Body of pancreas (tissue), 4 donors: ENCODE results near the gene CAMK2D. TPM values are rescaled to one million over a fixed set of nuclear protein-coding genes. Genes with fewer than 3 reads are reported as not detected.

Experiments
- ATAC-seq: fragments of 150-250 bp; one replicate; pipeline ENCODE4 v1.9.1; 2016
- DNase-seq, 4 donors: peaks; one replicate each; pipeline ENCODE4 v3.0.0-alpha.2; 2019
- H3K27ac ChIP-seq, 4 donors: fragments of 200-600 bp; sonication (generic); 1 replicate in 3 of 4; 2 replicates in 1 of 4; pipeline versions ENCODE4 v1.5.1 to v1.6.1; 2016 to 2019; ENCODE audit warnings: mild to moderate bottlenecking in 1 of 4, mixed read lengths in 1 of 4, moderate library complexity in 1 of 4
- H3K27me3 ChIP-seq, 2 donors: fragments of 200-600 bp; sonication (generic); one replicate each; pipeline ENCODE4 v1.6.0; 2016; ENCODE audit warnings: mild to moderate bottlenecking in 1 of 2
- H3K36me3 ChIP-seq, 2 donors: fragments of 200-600 bp; sonication (generic); replicated peaks in 1 of 2; 2 replicates each; pipeline ENCODE4 v1.5.1; 2016; ENCODE audit warnings: low read depth in 2 of 2; ENCODE audit not compliant: insufficient read depth in 1 of 2
- H3K4me1 ChIP-seq: fragments of 200-600 bp; sonication (generic); one replicate; pipeline ENCODE4 v1.6.0; 2016
- H3K4me3 ChIP-seq, 2 donors: fragments of 200-600 bp; sonication (generic); 1 replicate in 1 of 2; 2 replicates in 1 of 2; pipeline ENCODE4 v1.5.1; 2016 to 2019
- H3K9me3 ChIP-seq, 3 donors: fragments of 200-600 bp; sonication (generic); 1 replicate in 2 of 3; 2 replicates in 1 of 3; pipeline ENCODE4 v1.5.1; 2016
- CTCF ChIP-seq, 7 experiments: fragments of 450-650 bp in 4 of 7; fragments of 200-600 bp in 3 of 7; sonication (generic) in 3 of 7; IDR thresholded peaks; one replicate each; pipeline ENCODE4 v1.5.1; 2016 to 2019; ENCODE audit warnings: antibody characterized with exemption in 7 of 7
- POLR2A ChIP-seq, 3 donors: fragments of 450-650 bp; IDR thresholded peaks; one replicate each; pipeline ENCODE4 v1.6.1; 2016; ENCODE audit warnings: antibody characterized with exemption in 3 of 3, mild to moderate bottlenecking in 2 of 3
- WGBS, 2 donors: methylation state at CpG; one replicate each; pipeline ENCODE4 v1.1.5; 2017; 5-methylcytosine and 5-hydroxymethylcytosine counted together
- intact Hi-C: fragments of 100-400 bp; cut with DNase I; formaldehyde crosslinking; loops from one replicate; pipeline ENCODE4 v1.15.1; 2023
- total RNA-seq, 2 donors: library from RNA; depleted of rRNA; stranded (reverse); fragments of >200 nt; gene quantifications; one replicate each; pipeline ENCODE4 v1.1.0, GENCODE V29; 2016

Gene CAMK2D
- total RNA-seq, 2 donors from 2014 or later: 25.7 to 29.3 TPM

GRCh38 chr4:113790478-113790877 lies 28.9 kb upstream of the CAMK2D start:
- DNase-seq (no peak), ATAC-seq (no peak)
- Histone ChIP-seq H3K27ac (no peak overlapping the region), H3K36me3 (no peaks in the 10 kb centered on the region), H3K9me3 (no peaks in the 10 kb centered on the region), H3K27me3 (no peaks in the 10 kb centered on the region), H3K4me3 (no peak overlapping the region), H3K4me1 (no peaks in the 10 kb centered on the region)
- WGBS, 2 donors: 58 to 74% methylated on average over 1 of the region's 1 CpG
- TF ChIP-seq POLR2A (IDR thresholded peaks at IDR 0.05) (no peak), CTCF (IDR thresholded peaks at IDR 0.05) (no peak)
- intact Hi-C loops: no loop called here

DNA sequence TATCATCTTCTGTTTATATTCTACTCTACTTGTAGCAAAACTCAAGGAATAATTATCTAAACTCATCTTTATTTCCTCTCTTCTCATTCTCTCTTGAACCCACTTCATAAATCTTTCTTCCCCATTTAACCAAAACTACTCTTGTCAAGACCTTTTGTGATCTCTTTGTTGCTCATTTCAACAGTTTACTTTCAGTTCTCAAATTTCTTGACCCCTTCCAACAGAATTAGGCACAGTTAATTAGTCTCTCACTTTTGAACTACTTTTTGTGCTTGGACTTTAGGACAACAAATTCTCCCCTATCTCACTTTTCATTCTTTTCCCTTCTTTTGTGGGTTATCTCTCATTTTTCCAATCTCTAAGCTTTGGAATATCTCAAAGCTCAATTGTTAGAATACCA lies 27.4 kb upstream of the CAMK2D start:
- Histone ChIP-seq H3K4me3 (no peak overlapping the region), H3K36me3 (no peaks in the 10 kb centered on the region), H3K9me3 (no peaks in the 10 kb centered on the region), H3K27ac (no peak overlapping the region), H3K27me3 (no peaks in the 10 kb centered on the region), H3K4me1 (no peaks in the 10 kb centered on the region)
- DNase-seq: no peak
- intact Hi-C loops: no loop called here
- no peak for TF ChIP-seq CTCF (IDR thresholded peaks at IDR 0.05)
- no peak for TF ChIP-seq POLR2A (IDR thresholded peaks at IDR 0.05)
- ATAC-seq: no peak

DNA sequence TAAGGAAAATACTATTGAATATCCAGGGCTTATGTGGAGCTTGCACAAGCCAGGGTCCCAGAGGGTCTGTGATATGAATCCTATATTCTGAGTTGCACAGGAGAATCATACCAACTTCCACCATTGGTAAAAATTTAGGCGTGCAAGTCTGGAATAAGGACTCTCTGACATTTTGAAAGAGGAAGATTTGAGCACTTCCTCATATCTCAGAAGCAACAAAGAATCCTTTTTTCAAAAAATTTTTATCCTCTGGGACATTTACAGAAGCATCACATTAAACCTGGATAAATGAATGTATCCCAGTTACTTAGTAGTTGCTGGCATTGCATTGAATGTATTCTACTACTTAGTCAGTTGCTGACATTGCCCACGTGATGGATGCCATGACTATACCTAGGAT lies 24.2 kb upstream of the CAMK2D start:
- Histone ChIP-seq H3K27ac (no peak overlapping the region), H3K27me3 (no peaks in the 10 kb centered on the region), H3K4me3 (no peak overlapping the region), H3K36me3 (no peaks in the 10 kb centered on the region), H3K9me3 (no peaks in the 10 kb centered on the region), H3K4me1 (no peaks in the 10 kb centered on the region)
- 39 to 75% methylated on average over 2 of the region's 2 CpGs for WGBS, 2 donors
- DNase-seq: no peak
- intact Hi-C loops: no loop called here
- ATAC-seq: no peak
- TF ChIP-seq CTCF (IDR thresholded peaks at IDR 0.05): no peak
- TF ChIP-seq POLR2A (IDR thresholded peaks at IDR 0.05): no peak

GRCh38 chr4:113784497-113785250 lies 23.1 kb upstream of the CAMK2D start:
- 56 to 73% methylated on average over 2 of the region's 2 CpGs for WGBS, 2 donors
- peak; percentile 58 for ATAC-seq

More at GRCh38 chr4:113784497-113785250, 23.1 kb upstream of the CAMK2D start:
- no peaks in the 10 kb centered on the region for H3K27me3 ChIP-seq
- no peaks in the 10 kb centered on the region for H3K9me3 ChIP-seq
- intact Hi-C loops: no loop called here
- TF ChIP-seq CTCF (IDR thresholded peaks at IDR 0.05): no peak
- H3K36me3 ChIP-seq: no peaks in the 10 kb centered on the region
- DNase-seq: no peak
- H3K4me1 ChIP-seq: no peaks in the 10 kb centered on the region
- H3K27ac ChIP-seq: peak overlapping the region in 1 of 4 donors; percentile 2
- H3K4me3 ChIP-seq: no peak overlapping the region
